SKM-1 treated with dmso at 0.1 percent for 144 hours (cell line): ENCODE measurements around the gene TNFRSF1B.

Source experiments
- DNase-seq: peaks from one replicate; lab custom pipeline; 2025; ENCODE audit not compliant: unreplicated experiment; lab: John Stamatoyannopoulos, UW

TNFRSF1B gene

DNA sequence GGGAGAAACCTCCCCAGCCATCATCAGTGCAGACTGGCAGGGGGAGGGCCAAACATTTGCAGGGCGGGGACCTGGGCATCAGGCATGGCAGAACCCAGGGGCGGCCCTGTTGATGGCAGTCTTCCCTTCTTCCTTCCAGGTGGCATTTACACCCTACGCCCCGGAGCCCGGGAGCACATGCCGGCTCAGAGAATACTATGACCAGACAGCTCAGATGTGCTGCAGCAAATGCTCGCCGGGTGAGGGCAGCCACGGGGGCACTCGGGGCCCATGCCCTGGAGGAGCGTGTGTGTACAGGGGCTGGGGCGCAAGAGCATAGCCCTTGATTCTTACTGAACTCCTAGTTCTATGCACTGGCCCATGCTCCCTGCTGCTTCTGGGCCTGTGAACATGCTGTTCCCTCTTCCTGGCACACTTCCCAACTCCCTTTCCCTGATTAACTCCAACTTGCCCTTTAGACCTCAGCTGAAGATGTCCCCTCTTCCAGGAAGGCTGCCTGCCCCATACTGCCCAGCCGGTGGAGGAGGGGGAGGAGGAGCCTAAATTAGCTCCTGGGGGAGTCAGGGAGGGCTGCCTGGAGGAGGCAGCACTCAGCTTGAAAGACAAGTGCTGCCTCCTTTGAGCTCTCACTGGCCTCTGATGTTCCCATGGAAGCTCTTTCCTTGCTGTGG lies 22.0 kb downstream of the TNFRSF1B start:
- no peak for DNase-seq

DNA sequence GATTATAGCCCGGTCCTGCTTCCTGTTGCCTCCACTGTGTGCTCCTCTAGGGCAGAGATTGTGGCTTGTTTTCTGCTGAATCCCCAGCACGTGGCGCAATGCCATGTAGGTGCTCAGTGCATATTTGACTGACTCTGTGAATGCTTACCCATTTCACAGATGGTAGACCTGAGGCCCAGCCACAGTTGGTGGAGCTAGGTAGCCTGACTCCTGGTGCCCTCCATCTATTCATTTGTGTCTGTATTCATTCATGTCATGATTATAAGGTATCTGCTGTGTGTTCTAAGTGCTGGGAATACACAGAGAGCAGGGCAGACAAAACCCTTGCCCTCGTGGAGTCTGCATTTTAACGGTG lies 22.5 kb downstream of the TNFRSF1B start:
- DNase-seq, result no peak

DNA sequence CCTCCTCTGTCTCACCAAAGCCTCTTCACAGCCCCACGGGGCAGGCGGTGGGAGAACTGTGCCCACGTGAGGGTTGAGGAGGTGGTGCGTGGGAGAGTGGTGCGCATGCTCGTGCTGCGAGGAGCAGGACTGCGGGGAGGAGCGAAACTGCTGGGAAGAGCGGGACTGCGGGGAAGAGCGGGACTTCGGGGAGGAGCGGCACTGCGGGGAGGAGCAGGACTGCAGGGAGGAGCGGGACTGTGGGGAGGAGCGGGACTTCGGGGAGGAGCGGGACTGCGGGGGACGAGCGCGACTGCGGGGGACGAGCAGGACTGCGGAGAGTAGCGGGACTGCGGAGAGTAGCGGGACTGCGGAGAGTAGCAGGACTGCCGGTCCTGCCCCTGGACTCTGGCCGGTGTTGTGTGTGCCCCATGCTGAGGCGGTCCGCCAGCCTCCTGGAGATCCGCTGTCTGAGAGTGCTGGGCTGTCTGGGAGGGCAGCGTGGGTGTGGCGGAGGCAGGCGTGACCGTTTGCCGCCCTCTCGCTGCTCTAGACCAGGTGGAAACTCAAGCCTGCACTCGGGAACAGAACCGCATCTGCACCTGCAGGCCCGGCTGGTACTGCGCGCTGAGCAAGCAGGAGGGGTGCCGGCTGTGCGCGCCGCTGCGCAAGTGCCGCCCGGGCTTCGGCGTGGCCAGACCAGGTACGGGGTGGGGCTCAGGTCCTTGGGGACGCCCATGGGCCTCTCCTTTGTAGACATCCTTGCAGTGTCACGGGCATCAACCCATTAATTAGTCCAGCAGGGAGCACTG lies 24.6 kb downstream of the TNFRSF1B start:
- DNase-seq, result no peak

DNA sequence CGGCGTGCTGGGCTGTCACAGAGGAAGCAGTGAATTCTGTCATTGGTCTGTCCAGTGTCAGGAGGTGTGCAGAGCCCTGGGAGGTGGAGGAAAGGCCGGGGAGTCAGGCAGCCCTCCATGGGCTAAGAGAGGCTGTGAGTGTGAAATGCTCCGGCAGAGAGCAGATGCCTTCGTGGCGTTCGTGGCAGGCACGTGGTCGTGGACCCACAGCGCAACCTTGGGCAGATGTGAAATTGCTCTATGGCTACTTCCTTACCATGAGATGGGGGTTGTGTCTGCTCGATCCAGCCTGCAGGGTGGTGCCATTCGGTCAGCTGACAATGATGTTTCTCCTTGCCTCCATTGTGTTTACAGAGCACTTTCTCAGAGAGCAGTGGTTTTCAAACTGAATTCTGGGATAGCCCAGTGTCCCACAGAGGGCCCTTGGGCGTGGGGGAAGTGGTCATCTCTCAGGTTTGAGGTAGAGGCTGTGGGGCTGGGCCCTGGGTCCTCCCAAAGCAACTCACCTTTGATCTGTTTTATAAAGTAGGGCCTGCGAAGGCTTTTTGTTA lies 27.9 kb downstream of the TNFRSF1B start:
- no peak for DNase-seq

- DNase-seq, result no peak
These were observed 28.6 kb downstream of the TNFRSF1B start for GRCh38 chr1:12195416-12195815.

GRCh38 chr1:12196641-12197482 lies 30.1 kb downstream of the TNFRSF1B start:
- DNase-seq, result peak; percentile 97

- no peak for DNase-seq
These were observed 30.7 kb downstream of the TNFRSF1B start for GRCh38 chr1:12197483-12197880.

- no peak for DNase-seq
These were observed 33.4 kb downstream of the TNFRSF1B start for GRCh38 chr1:12200208-12200607.

DNA sequence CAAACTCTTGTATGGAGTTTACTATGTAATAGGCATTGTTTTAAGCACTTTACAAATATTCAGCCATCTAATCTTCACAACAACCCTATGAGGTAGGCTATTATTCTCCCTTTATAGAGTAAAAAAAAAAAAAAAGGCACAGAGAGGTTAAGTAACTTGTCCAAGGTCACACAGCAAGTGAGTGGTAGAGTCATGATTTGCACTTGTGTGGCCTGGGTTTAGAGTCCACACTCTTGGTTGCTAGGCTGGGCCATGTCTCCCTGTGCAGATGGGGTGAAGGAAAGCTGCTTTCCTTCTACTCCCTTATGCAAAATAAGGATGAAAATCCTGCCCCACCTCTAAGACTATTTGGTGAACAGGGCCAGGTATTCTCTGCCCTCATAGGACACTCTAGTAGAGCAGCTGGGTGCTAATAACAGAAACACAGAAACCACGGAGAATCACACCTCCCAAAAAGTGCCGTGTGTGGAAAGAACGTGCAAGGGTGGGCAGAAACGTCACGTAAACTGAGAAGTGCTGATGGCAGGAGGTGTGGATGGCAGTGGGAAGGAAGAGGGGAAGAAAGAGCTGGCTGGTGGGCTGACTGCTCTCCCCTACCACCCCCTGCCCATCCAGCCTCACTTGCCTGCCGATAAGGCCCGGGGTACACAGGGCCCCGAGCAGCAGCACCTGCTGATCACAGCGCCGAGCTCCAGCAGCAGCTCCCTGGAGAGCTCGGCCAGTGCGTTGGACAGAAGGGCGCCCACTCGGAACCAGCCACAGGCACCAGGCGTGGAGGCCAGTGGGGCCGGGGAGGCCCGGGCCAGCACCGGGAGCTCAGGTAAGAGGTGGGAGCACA lies 34.8 kb downstream of the TNFRSF1B start:
- no peak for DNase-seq

DNA sequence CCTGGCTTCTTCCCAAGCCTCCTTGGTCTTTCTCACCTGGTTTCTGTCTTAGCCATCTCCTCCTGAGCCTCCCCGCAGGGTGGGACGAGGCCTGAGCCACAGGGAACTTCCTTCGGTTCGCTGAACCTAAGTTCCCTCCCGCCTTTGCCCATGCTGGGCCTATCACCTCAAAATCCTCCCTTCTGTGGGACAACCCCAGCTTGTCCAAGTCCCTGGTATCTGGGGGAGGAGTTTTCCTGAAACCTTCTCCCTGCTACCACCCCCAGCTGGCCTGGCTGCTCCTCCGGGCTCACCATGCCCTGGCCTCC lies 35.4 kb downstream of the TNFRSF1B start:
- DNase-seq, result no peak

DNA sequence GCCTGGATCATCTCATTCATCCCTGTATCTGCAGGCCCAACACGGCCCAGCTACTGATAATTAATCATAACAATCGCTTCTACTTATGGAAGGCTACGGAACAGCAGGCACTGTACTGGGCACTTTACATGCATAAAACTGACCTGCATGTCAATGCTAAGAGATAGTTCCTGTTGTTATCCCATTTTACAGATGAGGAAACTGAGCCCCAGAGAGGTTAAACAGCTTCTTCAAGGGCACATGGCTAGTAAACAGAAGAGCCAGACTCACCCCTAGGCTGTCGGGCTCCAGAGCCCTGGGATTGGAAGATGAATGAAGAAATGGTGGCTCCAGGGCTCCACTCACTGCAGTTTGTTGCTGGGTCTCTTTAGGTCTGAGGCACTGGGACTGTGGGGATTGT lies 35.8 kb downstream of the TNFRSF1B start:
- no peak for DNase-seq

DNA sequence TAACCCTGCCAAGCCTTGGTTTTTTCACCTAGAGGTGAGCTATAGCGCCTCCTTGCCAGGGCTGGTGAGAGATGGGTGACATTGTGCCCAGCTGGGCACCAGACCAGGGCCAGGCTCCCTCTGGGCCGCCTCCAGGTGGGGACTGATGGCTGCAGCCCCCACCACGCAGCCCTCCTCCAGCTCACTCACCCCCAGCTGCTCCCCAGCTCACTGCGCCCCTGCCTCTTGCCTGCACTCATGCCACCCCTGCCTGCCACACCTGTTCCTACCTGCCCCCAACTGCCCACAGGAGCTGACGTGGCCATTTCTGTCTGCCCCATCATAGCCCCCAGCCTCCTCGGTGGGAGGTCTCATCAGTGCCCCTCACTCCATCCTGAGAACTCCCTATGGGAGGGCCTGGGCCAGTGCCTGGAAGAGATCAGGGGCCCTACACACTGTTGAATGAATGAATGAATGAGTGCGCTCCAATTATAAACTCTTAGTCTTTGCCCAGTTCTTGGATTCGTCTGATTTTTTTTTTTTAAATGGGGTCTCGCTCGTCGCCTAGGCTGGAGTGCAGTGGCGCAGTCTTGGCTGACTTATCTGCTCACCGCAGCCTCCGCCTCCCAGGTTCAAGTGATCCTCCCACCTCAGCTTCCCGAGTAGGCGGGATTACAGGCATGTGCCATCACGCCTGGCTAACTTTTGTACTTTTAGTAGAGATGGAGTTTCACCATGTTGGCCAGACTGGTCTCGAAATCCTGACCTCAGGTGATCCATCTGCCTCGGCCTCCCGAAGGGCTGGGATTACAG lies 36.6 kb downstream of the TNFRSF1B start:
- DNase-seq, result no peak

DNA sequence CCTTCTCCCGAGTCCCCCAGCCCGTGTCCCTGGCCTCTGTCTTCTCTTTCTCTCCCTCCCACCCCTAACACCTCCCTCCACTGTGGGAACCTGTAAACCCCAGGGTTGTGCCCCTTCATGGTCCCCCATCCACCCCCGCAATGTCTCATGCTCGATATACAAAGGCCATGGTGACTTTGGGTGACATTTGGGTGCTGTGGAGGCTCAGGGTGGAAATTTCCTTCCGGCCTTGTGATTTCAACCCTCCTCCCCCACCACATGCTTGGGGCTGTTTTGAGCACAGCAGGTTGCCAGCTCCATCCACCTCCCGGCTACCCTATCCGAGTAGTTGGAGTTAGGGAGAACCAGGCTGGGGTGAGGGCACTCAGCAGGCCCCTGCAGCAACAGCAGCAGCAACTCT lies 37.3 kb downstream of the TNFRSF1B start:
- DNase-seq, result no peak

DNA sequence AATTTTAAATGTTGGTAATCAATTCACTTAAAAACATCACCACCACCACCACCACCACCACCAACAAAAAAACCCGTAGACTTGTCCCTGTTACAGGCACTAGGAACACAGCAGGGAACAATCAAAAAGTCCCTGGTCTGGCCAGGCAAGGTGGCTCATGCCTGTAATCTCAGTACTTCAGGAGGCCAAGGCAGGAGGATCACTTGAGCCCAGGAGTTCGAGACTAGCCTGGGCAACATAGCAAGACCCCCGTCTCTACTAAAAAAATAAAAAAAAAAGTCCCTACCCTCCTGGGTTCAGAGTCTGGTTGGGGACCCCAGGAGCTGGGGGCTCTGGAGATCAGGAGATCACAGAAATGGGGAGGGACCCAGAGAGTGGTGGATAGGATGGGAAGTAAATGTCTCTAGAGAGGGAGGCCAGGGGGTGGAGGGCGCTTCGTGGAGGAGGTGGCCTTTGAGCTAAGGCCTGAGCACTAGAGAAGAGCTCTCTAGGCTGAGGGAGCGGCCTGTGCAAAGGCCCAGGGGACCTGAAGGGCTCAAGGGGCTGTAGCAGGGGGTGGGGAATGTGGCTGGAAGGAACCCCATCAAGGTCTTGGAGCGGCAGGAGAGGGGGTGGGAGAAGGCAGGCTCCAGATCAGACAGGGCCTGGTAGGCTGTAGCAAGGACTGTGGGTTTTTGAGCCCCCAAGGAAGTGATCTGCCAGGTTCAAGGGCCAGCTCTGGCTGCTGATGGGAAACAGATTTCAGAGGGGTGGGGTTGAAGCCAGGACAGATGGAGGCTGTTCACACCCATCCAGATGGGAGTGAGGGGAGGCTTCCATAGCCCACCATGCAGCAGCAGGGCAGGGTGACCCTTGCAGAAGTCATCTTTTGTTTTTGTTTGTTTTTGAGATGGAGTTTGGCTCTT lies 38.2 kb downstream of the TNFRSF1B start:
- no peak for DNase-seq

DNA sequence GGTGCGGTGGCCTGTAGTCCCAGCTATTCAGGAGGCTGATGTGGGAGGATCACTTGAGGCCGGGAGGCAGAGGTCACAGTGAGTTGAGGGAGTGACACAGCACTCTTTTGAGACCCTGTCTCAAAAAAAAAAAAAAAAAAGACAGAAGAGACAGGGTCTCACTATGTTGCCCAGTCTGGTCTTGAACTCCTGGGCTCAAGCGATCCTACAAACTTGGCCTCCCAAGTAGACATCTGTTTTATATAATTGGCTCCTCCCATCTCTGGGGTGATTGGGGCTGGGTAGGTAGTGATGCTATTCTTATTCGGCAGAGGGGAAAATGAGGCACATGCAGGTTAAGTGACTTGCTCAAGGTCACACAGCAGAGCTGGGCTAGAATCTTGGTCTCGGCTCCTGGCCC lies 39.4 kb downstream of the TNFRSF1B start:
- DNase-seq, result no peak

- no peak for DNase-seq
These were observed 40.1 kb downstream of the TNFRSF1B start for GRCh38 chr1:12206792-12207424.

DNA sequence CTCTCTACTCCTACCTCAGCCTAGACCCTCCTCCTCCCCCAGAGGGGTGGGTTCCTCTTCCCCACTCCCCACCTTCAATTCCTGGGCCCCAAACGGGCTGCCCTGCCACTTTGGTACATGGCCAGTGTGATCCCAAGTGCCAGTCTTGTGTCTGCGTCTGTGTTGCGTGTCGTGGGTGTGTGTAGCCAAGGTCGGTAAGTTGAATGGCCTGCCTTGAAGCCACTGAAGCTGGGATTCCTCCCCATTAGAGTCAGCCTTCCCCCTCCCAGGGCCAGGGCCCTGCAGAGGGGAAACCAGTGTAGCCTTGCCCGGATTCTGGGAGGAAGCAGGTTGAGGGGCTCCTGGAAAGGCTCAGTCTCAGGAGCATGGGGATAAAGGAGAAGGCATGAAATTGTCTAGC lies 41.5 kb downstream of the TNFRSF1B start:
- no peak for DNase-seq

GRCh38 chr1:12208764-12209494 lies 42.1 kb downstream of the TNFRSF1B start:
- DNase-seq, result peak; percentile 32
